Stimulated activated CD4-positive, alpha-beta T cell treated with anti-CD3 and anti-CD28 coated beads, Interleukin-2, amount 100 ng/mL, for 48 hours (primary cell): ENCODE results near the gene DGKD.

Experiments
- DNase-seq, 2 donors: peaks; one replicate each; pipeline ENCODE4 v3.0.0-alpha.2; 2020

DGKD gene

DNA sequence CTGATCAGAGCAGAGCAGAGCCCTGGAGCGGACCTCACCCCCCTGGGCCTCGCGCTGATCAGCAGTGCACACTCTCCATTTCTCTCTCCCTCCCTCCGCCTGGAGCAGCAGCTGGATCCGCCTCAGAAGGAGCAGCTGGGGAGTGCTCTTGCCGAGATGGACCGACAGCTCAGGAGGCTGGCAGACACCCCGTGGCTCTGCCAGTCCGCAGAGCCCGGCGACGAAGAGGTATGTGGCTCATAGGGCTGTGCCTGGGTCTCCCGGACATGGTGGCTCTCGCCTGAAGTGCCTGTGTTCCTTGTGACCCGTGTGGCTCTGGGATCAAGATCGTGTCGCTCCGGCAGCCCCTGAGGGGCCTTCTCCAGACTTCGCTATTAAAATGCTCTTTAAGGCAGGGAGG lies 109.8 kb downstream of the DGKD start:
- DNase-seq: no peak

DNA sequence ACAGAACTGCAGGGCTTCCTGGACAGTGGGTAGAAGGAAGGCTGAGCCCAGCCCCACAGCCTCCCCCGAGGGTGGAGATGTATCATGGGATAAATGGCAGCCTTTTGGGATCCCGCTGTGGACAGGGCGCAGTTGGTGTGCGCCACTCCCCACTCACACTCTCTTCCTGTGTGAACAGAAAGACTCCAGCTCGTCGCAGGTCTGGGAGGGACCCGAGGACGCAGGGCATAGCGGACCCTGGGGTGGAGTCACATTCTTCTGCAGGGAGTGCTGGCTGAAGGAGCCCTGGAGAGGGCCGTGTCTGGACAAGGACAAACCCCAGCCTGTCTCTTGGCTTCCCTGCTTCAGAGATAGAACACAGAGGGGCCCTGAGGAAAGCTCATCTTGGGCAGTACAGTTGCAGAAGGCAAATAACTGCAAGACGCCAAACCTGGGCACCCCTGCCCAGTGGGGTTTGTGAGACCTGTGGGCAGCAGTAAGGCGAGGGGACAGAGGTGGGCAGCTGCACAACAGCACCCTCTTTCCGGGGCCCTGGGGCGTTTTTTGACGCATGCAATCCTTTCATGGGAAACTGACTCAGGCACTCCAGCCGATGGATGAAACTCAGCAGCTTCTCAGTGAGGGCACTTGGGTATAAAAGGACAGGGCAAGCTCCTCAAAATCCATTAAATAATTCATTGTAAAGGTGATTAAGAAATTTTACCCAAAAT lies 110.4 kb downstream of the DGKD start:
- DNase-seq: no peak

DNA sequence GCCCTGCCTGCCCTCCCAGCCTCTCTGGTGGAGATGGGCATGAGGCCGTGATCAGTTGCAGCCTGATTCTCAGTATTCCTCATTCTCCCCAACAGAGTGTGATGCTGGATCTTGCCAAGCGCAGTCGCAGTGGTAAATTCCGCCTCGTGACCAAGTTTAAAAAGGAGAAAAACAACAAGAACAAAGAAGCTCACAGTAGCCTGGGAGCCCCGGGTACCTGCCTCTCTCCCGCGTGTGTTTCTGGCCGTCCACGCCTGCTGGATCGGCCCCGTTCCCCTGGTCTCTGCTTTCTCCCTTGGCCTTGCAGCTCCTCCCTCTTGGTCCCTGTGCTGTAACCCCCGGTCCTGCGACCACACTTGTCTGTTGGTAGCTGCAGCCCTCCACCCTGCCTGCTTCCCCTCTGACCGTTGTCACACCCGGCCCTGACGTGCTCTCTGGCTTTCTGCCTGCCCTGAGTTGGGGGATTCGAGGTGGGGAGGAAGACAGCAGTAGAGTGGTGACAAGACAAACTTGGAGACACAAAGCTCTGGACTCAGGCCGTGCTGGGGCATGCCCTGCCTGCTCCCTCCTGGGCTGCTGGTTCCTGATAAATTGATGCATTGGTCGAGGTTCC lies 112.8 kb downstream of the DGKD start:
- DNase-seq: no peak

DNA sequence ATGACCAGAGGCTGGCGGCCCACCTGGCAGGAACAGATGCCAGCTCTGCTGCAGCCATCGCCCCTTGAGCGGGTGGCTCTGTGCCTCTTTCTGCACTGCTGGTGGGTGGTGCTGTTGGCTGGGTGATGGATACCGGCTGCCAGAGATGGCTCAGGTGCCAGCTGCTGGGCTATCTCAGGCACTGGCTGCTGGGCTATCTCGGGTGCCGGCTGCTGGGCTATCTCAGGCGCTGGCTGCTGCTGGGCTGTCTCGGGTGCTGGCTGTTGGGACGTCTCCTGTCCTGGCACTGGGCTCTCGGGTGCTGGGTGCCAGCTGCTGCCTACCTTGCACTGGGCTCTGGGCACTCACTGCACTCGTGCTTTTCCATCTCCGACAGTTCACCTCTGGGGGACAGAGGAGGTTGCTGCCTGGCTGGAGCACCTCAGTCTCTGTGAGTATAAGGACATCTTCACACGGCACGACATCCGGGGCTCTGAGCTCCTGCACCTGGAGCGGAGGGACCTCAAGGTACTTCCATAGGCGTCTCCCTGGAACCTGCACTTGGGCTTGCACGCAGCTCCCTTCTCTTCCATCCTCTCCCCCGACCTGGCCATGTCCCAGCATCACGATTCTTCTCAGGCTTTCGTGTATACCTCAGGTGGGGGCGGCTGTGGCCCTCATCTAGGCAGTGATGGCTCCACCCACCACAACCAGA lies 113.9 kb downstream of the DGKD start:
- no peak for DNase-seq

DNA sequence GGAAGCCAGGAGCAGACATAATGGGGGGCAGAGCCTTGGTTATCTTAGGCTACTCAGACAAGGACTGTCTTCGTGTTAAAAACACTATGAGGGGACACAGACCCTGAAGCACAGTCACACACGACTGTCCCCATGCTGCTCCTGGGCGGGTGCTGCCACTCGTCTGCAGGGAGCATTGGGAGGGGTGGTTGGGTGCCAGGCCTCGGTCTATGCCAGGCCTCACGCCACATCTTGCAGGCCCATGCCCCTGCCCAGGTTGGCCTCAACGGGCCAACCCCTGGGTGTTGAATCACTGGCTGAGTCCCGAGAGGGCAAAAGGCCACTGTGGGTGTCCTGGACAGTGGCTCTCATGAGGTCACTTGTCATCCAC lies 114.4 kb downstream of the DGKD start:
- DNase-seq: no peak

DNA sequence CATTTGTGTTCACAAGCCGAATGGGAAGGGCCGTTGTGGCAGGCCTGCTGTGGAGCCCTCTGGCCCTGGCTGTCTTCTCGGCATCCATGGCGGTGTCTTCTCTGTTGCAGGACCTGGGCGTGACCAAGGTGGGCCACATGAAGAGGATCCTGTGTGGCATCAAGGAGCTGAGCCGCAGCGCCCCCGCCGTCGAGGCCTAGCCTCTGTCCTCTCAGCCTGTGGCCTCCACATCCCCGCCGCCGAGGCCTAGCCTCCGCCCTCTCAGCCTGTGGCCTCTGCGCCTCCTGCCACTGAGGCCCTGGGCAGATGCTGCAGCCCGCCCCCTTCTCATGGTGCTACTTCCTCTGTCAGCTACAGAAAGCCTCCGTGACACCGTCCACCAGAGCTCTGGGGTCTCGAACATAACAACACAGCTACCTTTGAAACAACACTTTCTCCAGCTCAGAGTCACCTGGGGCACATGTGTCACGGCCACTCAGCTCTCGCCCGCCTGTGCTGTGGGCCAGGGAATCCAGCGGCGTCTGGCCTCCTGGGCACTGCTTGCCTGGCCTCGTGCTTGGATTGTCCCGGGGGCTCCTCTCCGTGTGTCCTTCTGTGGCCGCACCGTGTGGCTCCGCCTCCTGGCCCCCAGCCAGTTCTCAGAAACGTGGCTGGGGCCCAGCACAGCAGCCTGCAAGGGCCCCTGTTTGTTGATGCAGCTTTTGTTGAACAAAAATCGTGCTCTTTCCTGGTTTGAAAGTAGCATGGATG lies 115.1 kb downstream of the DGKD start:
- DNase-seq: no peak

DNA sequence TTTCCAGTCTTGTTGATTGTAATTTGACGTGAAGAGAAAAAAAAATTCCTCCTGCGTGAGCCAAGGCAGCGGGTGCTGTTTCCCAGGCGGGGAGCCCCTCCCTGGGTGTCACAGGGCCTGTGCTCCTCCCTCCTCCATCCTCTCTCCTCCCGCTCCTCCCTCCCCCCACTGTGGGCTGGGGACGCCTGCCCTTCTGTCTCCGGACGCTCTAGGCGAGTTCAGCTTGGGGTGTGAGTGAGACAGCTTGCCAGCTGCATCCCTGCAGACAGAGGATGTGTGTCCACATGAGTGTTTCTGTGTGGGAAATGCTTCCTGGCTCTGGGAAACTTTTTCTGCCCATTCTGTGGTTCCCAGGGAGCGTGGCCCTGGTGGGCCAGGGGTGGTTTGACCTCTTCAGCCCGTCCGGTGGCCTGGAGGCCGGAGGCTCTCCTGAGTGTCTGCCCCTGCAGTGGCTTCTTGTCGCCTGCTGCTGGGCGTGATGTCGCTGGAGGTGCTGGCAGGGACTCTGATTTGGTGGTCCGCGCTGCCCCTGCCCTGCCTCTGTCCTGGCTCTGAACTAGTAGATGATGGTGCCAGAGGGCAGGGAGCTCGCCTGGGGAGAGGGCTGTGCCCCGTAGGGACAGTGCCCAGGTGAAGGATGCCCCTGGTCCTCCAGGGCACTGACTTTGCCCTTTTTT lies 115.9 kb downstream of the DGKD start:
- no peak for DNase-seq

DNA sequence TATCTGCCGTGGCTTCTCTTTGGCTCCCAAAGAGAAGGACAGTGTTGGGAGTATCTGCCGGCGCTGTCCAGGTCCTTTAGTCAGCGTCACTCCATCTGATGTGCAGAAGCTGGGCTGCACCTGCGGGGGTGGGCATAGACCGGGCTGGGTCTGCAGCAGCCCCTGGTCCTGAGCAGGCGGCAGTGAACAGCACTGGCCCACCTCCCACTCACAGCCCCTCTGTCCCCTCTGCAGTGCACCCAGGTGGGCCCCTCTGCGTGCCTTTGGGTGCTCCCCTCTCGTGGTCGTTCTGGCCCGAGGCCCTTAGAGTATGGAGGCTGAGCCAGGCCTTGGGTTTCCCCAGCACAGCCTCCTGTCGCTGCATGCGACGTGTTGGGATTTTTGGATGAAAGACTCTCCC lies 116.5 kb downstream of the DGKD start:
- no peak for DNase-seq

DNA sequence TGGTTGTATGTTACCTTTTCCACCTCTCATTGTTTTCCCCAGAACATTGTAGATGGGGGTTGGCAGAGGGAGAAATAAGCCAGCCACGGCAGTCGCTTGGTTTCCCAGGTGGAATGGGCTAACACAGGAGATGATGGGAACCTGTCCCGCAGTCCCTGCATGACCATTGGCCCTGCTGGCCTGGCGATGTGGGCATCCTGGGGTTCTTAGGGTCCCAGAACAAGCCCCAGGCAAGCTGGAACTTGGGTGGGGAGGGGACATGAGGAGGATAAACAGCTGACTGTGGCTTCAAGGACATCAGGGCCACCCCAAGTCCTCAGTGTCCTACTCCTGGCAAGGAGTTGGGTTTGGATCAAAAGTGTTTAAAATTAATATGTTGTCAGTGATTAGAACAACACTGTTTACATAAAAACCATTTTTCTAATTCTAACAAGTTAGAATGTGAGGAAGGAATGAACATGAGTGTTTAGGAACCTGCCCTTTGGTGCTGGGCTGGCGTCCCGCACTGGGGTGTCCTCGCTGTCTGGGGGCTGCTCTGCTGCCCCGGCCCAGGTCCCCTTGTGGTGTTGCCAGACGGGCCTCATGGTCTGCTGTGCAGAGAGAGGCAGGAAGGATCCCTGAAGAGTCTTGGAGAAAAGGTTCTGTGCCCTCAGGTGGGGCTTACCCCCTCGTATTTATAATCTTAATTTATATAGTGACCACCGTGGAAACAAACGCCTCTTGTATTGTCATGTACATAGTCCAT lies 117.2 kb downstream of the DGKD start:
- no peak for DNase-seq

DNA sequence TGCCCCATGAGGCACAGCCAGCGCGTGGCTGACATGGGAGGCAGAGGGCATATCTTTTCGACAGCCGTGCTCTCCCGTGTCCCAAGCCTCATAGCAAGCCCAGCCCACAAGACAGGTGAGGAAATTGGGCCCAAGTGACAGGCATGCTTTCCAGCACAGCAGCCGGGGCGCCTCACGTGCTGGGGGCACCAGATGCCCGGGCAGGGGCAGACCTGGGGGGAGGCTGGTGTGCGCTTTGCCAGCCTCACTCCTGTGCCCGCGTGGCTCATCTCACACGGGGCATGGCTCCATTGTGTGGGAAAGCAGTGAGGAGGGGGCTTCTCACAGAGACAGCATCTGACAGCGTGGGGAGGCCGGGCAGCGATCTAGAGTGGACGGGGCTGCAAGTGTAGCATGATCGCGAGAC lies 119.1 kb downstream of the DGKD start:
- DNase-seq: no peak

DNA sequence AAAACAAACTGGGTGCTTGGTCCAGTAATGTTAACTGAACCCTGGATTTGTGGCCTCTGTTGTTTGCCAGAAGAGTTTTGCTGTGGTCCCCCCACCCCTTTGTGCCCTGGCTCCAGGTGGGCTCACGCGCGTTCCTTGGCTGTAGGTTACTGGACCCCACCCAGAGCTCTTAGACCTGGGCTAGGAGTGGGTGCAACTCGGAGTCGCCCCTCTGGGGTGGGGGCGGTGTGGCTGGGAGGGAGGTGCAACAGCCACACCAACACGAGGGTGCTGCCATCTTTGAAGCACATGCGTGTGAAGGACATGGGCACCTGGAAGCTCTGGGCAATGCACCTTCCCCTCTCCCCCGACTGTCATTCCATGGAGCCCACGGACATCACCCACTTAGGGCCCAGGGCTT lies 119.6 kb downstream of the DGKD start:
- DNase-seq: no peak

DNA sequence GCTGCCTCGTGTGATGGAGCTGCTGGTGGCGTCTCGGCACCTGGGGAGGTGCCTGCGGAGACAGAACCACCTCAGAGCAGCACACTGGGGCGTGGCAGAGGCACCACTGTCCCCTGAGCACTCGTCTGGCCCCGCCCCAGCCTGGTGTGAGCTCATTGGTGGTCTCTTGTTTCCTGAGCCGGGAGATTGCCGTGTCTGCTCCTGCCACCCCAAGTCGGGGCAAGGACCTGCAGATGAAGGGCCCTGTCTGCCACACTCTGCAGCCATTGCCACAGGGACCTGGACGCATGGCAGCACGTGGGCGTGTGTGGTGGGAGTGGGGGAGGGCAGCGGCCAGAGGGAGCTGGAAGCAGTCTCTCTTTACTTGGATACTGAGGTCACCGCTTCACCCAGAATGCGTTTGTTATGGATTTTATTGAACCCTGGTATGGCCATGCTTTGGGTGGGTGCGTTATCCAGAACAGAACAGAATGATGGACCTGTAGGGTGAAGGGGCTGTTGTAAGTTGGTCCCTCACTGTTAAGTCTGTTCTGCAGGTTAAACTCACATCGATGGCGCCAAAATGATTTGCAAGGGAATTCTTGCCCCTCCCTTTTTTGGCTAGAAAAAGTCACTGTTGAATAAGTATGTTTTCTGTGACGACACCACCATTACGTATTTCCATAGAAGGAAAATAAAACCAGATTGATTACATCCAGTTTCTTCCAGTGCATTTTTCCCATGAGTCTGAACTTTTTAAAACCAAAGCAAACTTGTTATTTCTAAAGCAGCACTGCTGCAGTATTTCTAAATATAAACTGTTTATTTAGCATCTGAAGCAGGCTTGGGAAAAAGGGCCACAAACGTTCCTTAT lies 120.2 kb downstream of the DGKD start:
- DNase-seq: no peak

DNA sequence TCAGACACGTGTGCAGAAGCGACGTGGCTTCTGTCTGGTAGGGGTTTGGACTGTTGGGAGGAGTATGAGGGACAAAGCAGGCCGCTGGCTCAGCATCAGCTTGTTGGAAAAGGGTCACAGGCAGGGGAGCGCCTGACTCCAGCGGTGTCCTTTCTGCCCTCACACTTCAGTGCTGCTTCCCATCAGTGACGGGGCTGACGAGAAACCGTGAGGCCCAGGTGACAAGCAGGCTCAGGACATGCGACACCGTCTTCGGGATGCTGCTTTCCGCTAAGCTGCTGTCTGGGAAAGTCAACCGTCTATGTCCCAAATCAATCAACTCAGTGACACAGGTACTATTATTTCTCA lies 121.7 kb downstream of the DGKD start:
- no peak for DNase-seq

DNA sequence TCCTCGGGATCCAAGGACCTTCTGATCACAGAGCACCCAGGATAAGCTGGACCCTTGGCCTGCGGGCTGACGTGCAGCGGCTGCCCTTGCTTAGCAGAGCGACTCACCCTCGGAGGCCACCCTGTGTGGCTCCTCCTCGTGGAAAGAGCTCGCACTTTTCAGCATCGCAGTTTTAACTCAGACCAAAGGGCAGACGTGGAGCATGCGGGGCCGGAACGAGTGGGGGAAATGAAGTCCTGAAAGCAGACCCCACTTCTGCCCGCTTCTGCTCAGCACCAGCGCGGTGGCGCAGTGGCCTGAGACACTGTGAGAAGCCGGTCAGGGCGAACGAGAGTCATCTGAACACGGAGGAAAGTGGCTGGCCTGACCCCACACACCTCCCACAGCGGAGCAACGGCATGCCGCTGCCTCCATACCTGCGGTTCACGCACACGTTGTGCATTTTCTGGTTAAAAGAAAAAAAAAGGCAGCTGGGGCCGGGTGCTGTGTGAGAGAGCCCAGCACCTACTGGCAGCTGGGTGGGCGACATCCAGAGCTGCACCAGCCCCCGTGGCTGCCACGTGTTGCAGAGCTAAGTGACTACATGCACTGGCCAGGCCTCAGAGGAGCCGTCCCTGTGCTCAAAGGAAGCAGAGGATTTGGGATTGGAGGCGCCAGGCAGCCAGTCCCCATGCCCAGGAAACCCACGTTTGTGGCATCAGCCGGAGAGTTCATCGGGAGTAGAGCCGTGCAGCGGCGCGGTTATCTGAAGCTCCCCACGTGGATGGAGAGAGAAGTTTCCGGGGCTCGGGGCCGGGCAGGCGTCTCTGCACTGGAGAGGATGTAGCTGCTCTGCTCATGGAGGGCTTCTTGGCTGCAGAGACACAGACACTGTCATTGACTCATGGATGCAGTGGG lies 122.6 kb downstream of the DGKD start:
- no peak for DNase-seq

DNA sequence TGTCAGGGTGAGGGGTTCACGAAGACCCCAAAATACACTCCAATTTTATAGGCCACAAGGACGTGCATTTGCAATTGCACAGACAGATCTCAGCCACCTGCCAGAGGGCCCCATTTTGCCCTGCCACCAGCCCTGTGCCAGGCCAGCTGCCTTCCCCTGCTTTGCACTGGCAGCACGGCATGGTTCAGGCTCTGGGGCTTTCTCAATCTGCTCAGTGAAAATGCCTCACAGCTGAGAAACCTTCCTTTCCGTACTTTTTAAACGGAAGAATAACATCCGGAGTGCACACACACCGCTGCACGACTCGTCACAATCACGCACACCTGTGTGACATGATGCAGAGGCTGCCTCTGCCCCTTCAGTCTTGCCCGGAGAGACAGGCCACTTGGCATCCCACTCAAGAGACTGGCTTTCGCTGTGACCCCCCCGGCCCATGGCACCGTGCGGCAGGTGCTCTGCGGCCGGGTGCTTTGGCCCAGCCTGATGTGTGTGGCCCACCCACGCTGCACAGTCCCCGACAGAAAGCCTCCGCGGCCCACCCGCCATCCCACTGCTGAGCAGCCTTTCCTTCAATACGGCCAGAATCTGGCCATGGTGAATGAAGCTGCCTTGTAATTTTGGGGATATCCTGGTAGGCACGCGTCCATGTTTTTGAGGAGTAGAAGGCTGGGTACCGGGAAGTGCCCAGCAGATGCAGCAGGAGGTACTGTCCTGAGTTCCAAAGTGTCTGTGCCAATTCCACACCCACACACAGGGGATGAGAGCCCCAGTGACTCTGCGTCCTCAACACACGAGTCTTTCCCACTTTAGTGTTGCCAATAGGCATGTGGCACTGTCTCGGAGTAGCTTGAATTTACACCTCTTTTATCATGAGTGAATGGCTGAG lies 123.5 kb downstream of the DGKD start:
- DNase-seq: no peak

DNA sequence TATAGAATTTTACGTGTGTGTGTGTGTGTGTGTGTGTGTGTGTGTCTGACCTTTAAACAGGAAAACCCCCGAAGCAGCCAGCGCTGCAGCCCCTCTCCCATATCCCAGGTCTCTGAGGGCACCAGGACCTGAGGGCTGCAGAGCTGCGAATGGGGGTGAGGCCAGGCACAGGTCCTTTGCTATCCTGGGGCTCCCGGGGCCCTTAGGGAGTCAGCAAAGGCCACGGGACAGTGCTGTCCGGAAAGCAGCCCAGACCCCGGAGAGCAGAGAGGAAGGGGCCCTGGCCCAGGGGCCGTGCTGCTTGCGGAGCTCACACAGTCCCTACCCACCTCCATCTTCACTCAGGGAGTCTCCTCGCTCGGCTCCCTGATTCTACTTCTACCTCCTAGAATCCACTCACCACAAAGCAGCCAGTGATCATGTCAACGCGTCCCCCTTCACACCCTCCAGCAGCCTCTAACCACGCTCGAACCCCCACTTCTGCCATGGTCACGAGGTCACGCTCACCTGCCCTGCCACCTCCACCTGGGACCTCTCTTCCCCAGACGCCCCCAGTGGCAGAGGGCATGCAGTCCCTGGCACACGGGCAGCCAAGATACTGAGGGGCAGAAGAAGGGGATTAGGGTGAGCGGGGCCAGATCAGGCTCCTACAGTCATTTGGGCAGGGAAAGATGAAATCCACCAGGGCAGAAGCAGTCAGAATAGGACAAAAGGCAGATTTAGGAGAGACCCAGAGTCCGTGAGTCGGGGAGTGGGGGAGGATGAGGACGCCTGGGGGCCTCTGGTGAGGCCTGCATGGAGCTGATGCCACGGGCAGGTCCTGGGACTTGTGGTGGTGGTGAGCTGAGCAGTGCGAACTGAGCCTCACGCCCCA lies 125.6 kb downstream of the DGKD start:
- DNase-seq: no peak

DNA sequence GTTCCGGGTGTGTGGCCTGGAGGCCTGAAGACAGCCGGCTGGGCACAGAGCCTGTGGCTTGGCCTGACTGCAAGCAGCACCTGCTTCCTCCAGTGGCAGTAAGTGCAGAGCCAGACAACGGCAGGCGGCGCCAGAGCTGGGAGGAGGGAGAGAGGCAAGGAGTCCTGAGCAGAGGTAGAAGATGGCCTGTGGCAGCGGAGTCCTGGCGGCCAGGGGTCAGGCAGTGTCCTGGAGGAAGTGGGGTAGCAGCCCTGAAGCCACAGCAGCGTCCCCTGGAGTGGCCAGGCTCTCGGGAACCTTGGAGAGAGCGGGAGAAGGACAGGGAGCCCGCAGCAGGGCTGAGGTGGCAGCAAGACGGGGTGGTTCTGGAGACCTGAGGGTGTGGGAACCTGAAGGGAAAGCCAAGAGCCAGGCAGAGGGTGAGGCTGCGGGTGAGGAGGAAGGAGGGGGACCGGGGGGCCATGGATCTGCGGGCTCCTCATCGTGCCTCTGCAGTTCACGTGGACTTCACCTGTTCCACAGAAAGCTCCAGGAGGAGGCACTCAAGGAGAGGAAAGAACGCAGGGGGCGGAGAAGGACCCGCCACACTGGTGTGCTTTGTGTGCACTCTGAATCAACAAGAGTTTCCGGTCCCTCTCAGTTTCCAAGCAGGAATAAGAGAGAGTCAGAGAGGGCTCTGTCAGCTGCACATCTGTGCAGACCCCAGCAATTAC lies 126.4 kb downstream of the DGKD start:
- no peak for DNase-seq
